Stimulated activated memory B cell treated with anti-CD40 and anti-IgM and Interleukin-4, amounts not matched to agents 10 μg/mL and 1 μg/mL and 100 μg/mL, for 72 hours (primary cell): ENCODE results near the gene TRIO.

Experiments used
- ATAC-seq: fragments of 150-1000 bp; cut with Tn5 transposase; 2 replicates; pipeline ENCODE4 v1.10.0; 2021
- H3K27ac Mint-ChIP-seq: one replicate; pipeline ENCODE4 v1.8.0; 2022; ENCODE audit warnings: mild to moderate bottlenecking, mixed read lengths
- H3K27me3 Mint-ChIP-seq: one replicate; pipeline ENCODE4 v1.8.0; 2022; ENCODE audit warnings: mixed read lengths
- H3K36me3 Mint-ChIP-seq: one replicate; pipeline ENCODE4 v1.8.0; 2022; ENCODE audit warnings: mixed read lengths
- H3K4me1 Mint-ChIP-seq: one replicate; pipeline ENCODE4 v1.8.0; 2022; ENCODE audit warnings: mixed read lengths
- H3K4me3 Mint-ChIP-seq: one replicate; pipeline ENCODE4 v1.8.0; 2022; ENCODE audit warnings: mild to moderate bottlenecking, moderate library complexity, mixed read lengths
- H3K9me3 Mint-ChIP-seq: one replicate; pipeline ENCODE4 v1.8.0; 2022; ENCODE audit warnings: mixed read lengths

Gene TRIO

DNA sequence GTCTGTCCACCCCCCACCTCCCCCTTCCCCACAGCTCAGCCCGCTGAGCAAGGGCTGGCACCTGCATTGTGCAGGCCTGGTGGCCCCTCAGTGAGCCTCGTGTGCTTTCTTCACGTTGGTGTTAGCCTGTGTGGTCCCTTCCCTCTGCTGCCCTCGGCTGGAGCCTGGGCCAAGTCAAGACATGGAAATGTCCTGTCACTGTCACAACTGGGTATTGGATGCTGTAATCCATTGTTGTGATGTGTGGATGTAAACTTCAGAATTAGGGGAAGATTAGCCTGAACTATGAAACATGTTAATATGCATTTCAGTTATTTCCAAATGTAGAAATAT is 103.9 kb downstream of the TRIO start:
- Mint-ChIP-seq H3K4me1 (peaks cover 77% of the 10 kb centered on the region), H3K9me3 (no peaks in the 10 kb centered on the region), H3K36me3 (no peaks in the 10 kb centered on the region), H3K4me3 (no peak overlapping the region), H3K27me3 (no peaks in the 10 kb centered on the region), H3K27ac (peak overlapping the region; percentile 31)
- no peak for ATAC-seq

DNA sequence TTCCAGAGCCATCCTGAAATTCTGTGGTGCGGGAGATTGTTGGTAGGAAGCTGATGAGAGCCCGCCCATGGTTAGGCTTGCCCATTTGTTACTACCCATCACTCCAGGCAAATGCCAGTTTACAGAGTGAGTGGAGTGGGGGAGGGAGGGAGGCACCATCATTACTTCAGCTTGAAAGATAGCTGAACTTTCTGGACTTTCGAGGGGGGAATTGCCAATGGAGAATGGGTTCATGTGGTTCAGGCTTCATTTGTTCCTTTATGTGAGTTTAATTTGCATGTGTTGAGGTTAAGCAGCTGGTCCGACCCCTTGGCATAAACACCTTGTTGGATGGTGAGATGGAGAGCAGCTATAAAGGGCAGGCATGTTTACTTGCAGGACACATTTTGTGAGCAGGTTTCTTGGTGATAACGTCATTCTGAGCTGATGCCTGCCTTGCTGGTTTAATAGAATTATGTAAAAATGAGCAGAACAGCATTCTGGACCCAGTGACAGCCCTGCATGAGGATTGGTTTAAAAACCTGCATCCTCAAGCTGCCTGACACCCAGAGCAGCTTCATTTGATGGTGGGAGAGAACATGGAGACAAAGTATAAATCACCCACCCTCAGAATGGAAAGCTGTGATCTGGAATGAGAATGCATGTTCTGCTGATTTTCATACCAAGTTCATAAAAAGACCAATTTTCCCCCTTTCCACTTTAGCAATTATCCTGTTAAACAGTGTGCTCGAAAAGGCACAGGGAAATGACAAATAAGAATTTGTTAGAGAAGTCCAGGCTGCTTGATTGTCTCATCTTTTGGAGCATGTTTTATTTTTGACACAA is 106.3 kb downstream of the TRIO start:
- H3K4me1 Mint-ChIP-seq: peaks cover 71% of the 10 kb centered on the region
- no peak for ATAC-seq
- no peak overlapping the region for H3K4me3 Mint-ChIP-seq
- H3K36me3 Mint-ChIP-seq: no peaks in the 10 kb centered on the region
- H3K27me3 Mint-ChIP-seq: no peaks in the 10 kb centered on the region
- H3K9me3 Mint-ChIP-seq: no peaks in the 10 kb centered on the region
- H3K27ac Mint-ChIP-seq: peak overlapping the region; percentile 2

DNA sequence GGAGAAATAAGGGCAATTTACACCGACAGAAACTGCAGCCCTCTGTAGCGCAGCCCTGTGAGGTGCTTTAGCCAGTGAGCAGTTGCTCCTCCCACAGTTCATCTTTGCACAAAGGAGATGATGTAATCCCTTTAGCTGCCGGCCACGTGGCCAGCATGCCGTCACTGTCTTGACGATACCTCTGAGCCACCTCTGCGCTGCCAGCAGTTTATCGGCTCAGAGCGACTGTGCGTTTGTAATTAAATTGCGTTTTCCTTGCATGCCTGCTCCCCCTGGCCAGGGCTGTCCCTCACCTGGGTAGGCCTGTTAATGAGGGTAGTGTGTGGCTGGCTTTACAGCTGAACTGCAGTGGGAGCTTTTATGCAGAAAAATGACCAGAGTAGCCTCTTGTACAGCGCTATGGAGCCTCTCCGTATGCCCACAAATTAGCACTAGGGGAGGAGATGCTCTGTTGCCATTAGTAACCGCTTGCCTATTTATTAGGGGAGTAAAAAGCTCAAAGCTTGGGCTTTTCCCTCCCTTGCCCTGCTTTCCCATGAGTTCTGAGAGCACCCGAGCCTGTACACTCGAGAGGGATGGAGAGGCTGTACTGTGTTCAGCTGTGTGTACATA is 107.0 kb downstream of the TRIO start:
- no peaks in the 10 kb centered on the region for H3K9me3 Mint-ChIP-seq
- H3K36me3 Mint-ChIP-seq: peaks cover 5% of the 10 kb centered on the region
- H3K4me1 Mint-ChIP-seq: peaks cover 64% of the 10 kb centered on the region
- ATAC-seq: no peak
- H3K27me3 Mint-ChIP-seq: no peaks in the 10 kb centered on the region
- peak overlapping the region; percentile 83 for H3K27ac Mint-ChIP-seq
- peak overlapping the region; percentile 18 for H3K4me3 Mint-ChIP-seq

- Mint-ChIP-seq H3K36me3 (peaks cover 9% of the 10 kb centered on the region), H3K4me1 (peaks cover 63% of the 10 kb centered on the region), H3K9me3 (peaks cover 3% of the 10 kb centered on the region), H3K27me3 (no peaks in the 10 kb centered on the region), H3K27ac (peak overlapping the region; percentile 83), H3K4me3 (peak overlapping the region; percentile 35)
- peak; percentile 67 for ATAC-seq
Measured at GRCh38 chr5:14250748-14251701, 107.9 kb downstream of the TRIO start.

- peaks cover 15% of the 10 kb centered on the region for H3K36me3 Mint-ChIP-seq
- H3K4me3 Mint-ChIP-seq: peak overlapping the region; percentile 35
- H3K27ac Mint-ChIP-seq: peak overlapping the region; percentile 83
- no peaks in the 10 kb centered on the region for H3K27me3 Mint-ChIP-seq
- H3K9me3 Mint-ChIP-seq: peaks cover 5% of the 10 kb centered on the region
- peak; percentile 44 for ATAC-seq
- H3K4me1 Mint-ChIP-seq: peaks cover 62% of the 10 kb centered on the region
Measured at GRCh38 chr5:14251733-14252132, 108.6 kb downstream of the TRIO start.

DNA sequence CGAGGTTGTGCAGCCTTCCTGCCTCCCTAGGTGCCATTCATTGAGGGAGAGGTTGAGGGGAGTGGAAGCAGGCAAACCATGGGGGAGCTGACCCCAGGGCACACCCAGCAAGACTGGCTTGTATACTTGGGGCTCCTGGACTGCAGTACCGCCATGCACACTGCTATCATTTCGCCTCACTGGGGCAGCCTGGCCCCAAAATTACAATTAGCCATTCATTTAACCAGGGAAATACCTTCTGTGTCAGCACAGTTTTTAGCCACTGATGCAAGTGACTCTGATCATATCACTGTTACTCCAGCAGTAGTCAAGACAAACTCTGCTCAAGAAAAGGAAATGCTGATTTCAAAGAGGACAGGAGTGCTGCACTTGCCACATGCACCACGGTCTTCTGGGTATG is 109.7 kb downstream of the TRIO start:
- Mint-ChIP-seq H3K36me3 (peaks cover 20% of the 10 kb centered on the region), H3K27ac (peak overlapping the region; percentile 83), H3K4me3 (no peak overlapping the region), H3K4me1 (peaks cover 64% of the 10 kb centered on the region), H3K9me3 (peaks cover 5% of the 10 kb centered on the region), H3K27me3 (no peaks in the 10 kb centered on the region)
- ATAC-seq: no peak

- Mint-ChIP-seq H3K27me3 (no peaks in the 10 kb centered on the region), H3K27ac (no peak overlapping the region), H3K4me3 (no peak overlapping the region), H3K36me3 (peaks cover 20% of the 10 kb centered on the region), H3K9me3 (peaks cover 5% of the 10 kb centered on the region), H3K4me1 (peaks cover 68% of the 10 kb centered on the region)
- no peak for ATAC-seq
Measured at GRCh38 chr5:14254686-14255085, 111.5 kb downstream of the TRIO start.

GRCh38 chr5:14256026-14256690 is 113.0 kb downstream of the TRIO start:
- ATAC-seq: no peak
- H3K4me3 Mint-ChIP-seq: no peak overlapping the region
- H3K9me3 Mint-ChIP-seq: peaks cover 5% of the 10 kb centered on the region
- no peak overlapping the region for H3K27ac Mint-ChIP-seq
- peaks cover 59% of the 10 kb centered on the region for H3K4me1 Mint-ChIP-seq
- H3K36me3 Mint-ChIP-seq: peaks cover 20% of the 10 kb centered on the region
- no peaks in the 10 kb centered on the region for H3K27me3 Mint-ChIP-seq

- no peak for ATAC-seq
- H3K4me1 Mint-ChIP-seq: peaks cover 57% of the 10 kb centered on the region
- no peaks in the 10 kb centered on the region for H3K27me3 Mint-ChIP-seq
- no peak overlapping the region for H3K4me3 Mint-ChIP-seq
- peaks cover 5% of the 10 kb centered on the region for H3K9me3 Mint-ChIP-seq
- no peak overlapping the region for H3K27ac Mint-ChIP-seq
- peaks cover 20% of the 10 kb centered on the region for H3K36me3 Mint-ChIP-seq
Measured at GRCh38 chr5:14256756-14257393, 113.7 kb downstream of the TRIO start.

DNA sequence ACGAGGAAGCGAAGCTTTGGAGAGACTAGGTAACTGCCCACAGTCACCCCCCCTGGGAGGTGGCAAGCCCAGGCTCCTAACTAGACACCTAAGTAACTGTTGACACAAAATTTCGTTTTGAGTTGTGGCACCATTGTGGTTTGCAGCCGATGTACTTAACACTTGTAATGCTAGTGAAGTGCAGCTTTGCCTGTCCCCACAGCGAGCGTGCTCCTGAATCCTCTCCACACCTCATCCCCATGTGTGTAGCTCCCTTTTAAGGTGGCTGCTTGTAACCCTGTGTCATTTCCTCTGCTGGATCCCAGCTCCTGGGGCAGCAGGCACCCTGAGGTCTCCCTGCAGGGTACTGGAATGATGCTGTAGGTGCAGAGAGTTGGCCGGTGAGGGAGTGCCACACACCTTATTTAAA is 114.9 kb downstream of the TRIO start:
- H3K36me3 Mint-ChIP-seq: peaks cover 20% of the 10 kb centered on the region
- peak overlapping the region; percentile 57 for H3K27ac Mint-ChIP-seq
- peak overlapping the region; percentile 55 for H3K4me3 Mint-ChIP-seq
- peaks cover 5% of the 10 kb centered on the region for H3K9me3 Mint-ChIP-seq
- ATAC-seq: peak; percentile 87
- H3K27me3 Mint-ChIP-seq: no peaks in the 10 kb centered on the region
- H3K4me1 Mint-ChIP-seq: peaks cover 58% of the 10 kb centered on the region

DNA sequence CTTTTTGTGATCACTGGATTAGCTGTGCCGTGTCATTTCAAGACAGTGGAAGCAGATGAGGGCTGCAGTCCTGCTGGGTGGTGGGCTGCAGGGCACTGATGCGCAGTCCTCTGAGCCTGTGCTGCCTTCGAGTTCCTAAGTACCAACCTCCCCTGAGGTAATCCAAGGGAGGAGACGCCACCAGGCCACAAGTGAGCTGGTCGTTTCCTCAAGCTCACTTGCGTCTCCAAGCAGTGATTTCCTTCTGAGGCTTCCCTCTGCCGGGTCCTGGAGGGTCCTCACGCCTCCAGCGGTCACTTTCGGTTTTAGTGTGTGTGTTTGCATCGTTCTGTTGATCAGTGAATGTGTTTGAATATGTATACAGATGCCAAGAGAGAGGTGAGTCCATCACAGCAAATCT is 115.7 kb downstream of the TRIO start:
- Mint-ChIP-seq H3K36me3 (peaks cover 20% of the 10 kb centered on the region), H3K4me3 (peak overlapping the region; percentile 55), H3K27me3 (no peaks in the 10 kb centered on the region), H3K27ac (peak overlapping the region; percentile 57), H3K4me1 (peaks cover 66% of the 10 kb centered on the region), H3K9me3 (peaks cover 5% of the 10 kb centered on the region)
- peak; percentile 7 for ATAC-seq

DNA sequence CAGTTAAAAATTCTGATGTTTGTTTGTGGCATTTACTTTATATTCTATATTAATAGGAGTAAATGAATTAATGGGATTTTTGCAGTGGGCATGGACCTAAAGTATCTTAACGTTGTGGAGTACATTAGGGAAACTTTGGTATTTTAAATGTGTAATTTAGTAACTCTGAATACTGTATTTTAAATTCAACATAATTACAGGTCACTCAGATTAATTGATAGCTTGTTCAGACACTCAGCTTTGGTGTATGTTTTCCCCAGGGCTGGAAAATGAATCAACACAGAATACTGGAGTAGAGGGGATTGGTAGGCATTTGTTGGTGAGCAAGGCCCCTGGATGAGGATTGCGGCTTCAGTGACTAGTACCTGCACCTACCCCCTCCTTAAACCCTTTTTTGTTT is 117.5 kb downstream of the TRIO start:
- peak overlapping the region; percentile 20 for H3K27ac Mint-ChIP-seq
- peaks cover 14% of the 10 kb centered on the region for H3K36me3 Mint-ChIP-seq
- no peaks in the 10 kb centered on the region for H3K27me3 Mint-ChIP-seq
- peaks cover 73% of the 10 kb centered on the region for H3K4me1 Mint-ChIP-seq
- H3K9me3 Mint-ChIP-seq: peaks cover 5% of the 10 kb centered on the region
- no peak overlapping the region for H3K4me3 Mint-ChIP-seq
- ATAC-seq: no peak

DNA sequence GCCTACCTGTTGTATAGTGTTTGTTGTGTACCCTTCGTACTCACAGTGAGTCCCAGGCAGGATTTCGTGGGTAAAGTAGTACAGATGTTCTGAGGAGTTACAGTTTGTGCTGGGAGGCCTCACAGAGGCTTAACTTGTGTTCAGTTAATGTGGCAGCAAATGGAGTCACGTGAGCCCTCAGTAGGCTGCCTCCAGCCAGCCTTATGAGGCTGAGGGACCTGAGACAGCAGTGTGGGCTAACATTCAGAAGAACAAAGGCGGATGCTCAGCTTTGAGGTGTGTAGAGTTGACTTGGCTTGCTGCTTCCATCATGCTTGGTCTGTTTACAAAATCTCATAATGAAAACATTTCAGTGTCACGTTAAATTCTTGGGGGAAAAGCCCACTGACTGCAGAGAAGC is 118.1 kb downstream of the TRIO start:
- no peak for ATAC-seq
- peaks cover 67% of the 10 kb centered on the region for H3K4me1 Mint-ChIP-seq
- H3K4me3 Mint-ChIP-seq: no peak overlapping the region
- H3K27ac Mint-ChIP-seq: peak overlapping the region; percentile 20
- H3K36me3 Mint-ChIP-seq: peaks cover 8% of the 10 kb centered on the region
- H3K27me3 Mint-ChIP-seq: no peaks in the 10 kb centered on the region
- H3K9me3 Mint-ChIP-seq: peaks cover under 1% of the 10 kb centered on the region

DNA sequence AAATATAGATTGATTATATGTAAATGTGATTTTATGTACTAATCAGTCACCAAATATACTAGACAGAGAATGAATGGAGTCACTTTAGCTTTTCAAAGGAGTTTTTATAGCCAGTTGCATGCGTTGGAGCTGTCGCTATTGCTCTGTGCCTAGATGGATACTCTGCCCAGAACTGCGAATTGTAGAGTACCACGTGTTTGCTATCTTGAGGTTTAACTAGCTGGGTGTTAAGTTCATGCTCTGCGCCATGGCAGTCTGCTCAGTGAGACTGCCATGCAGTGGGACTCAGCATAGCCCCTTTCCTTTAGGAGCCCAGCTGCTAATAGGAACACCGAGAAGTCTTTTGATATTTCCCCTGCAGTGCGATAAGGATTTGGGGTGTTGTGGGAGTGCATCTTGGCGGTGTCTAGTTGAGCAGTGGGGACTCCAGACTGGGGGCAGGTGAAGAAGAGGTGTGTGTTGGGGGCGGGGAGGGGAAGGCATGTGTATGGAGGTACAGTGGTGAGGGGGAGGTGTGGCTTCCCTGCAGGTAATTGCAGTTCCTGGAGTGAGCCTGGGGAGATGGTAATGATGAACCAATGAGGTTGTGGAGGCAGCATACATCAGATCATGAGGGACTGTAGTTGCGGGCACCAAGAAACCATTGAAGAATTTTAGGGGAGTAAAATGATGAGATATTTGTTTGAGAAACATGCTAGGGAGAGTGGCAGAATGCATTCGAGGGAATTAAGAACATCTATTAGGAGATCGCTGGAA is 118.9 kb downstream of the TRIO start:
- no peaks in the 10 kb centered on the region for H3K27me3 Mint-ChIP-seq
- peaks cover 61% of the 10 kb centered on the region for H3K4me1 Mint-ChIP-seq
- H3K27ac Mint-ChIP-seq: peak overlapping the region; percentile 5
- peaks cover 2% of the 10 kb centered on the region for H3K36me3 Mint-ChIP-seq
- H3K4me3 Mint-ChIP-seq: no peak overlapping the region
- no peak for ATAC-seq
- H3K9me3 Mint-ChIP-seq: no peaks in the 10 kb centered on the region
